A549 treated with AZD2906 at 1 μM for 4 hours (cell line): Measurements from ENCODE around the gene REXO2. TPM values are rescaled to one million over a fixed set of nuclear protein-coding genes. Genes with fewer than 3 reads are reported as not detected.

Source experiments
- total RNA-seq: library from RNA; stranded (reverse); fragments of 200-300 nt; extraction: Qiagen RNA extraction; gene quantifications from 5 replicates; pipeline ENCODE4 v1.2.3, GENCODE V29; 2022

Gene REXO2
- total RNA-seq = 99.7 to 108 TPM (median 100 TPM) in 5 replicates

DNA sequence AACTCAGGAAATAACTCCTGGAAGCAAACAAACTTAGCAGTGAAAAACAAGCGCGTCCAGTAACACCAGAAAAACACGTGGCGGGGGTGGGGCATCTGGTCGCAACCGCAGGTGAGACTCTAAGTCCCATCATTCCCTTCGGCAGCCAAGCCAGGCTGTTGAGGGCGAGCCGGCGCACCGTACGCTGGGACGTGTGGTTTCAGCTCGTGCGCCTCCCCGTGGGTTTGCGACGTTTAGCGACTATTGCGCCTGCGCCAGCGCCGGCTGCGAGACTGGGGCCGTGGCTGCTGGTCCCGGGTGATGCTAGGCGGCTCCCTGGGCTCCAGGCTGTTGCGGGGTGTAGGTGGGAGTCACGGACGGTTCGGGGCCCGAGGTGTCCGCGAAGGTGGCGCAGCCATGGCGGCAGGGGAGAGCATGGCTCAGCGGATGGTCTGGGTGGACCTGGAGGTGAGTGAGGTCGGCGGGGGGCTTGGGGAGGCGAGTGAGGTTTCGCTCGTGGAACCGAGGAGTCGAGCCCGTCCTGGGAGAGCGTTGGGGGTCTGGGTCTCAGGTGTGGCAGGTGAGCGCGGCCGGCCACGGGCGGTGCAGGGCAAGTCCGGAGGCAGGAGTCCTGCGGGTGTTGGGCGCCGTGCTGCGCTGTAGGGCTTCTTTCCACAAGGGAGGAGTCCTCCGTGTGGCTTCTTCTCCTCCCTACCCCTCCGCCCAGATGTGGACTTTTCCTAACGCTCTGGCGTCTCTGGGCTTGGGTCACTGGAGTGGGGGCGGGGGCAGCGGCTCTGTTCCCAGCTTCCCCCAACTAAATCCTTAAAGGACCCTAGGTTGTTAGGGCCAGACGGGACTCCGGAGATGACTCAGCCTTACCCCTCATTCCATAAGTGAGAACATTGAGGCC lies at the start of gene REXO2:
Gene REXO2, plus strand, starts transcription at position 239 of the 892 bp plus-strand sequence. Its CDS starts 62 bp downstream, at position 301.

DNA sequence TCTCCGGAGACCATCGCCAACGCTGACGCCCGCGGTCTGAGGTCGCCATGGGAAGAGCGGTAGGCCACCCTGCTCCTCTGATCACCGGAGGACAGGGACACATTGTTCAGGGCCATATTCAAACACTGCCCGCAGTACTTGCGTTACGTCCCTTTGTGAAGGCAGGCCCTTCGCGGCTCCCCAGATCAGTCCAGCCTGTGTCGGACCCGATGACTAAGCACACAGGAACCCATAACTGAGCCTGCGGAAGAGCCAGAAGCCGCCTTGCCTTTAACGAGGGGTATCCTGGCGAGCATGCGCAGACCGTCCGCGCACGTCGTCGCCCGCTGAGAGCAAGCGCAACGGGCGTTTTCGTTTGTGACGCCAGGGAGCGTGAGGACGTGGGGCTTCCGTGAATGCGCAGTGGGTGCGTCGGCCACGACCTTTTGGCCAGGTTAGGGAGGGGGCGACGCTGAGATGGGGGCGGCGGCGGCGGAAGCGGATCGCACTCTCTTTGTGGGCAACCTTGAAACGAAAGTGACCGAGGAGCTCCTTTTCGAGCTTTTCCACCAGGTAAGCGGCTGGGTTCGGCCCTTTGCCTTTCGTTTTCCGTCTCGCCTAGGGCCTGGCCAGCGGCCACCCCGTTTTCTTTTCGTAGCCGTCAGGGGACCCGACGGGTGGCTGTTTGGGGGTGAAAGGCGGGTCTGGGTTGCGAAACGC lies 38.9 kb upstream of the REXO2 start, which contains the start of the genes C11orf71 and RBM7:
Gene C11orf71, minus strand, starts transcription at position 296 of the 699 bp plus-strand sequence. Its CDS starts 180 bp downstream, at position 116.
Gene RBM7, plus strand, starts transcription at position 451 of the 699 bp plus-strand sequence. Its CDS starts 6 bp downstream, at position 457.

Other genes starting within 250 kb of the REXO2 start
- 296 to 388 TPM (median 380 TPM) in 5 replicates for gene NNMT, start 143.1 kb upstream of the REXO2 start, total RNA-seq
- 3.6 to 4.9 TPM (median 4.1 TPM) in 5 replicates for gene C11orf71, start 39.0 kb upstream of the REXO2 start, total RNA-seq
- gene RBM7, start 38.8 kb upstream of the REXO2 start, total RNA-seq = 21.0 to 31.4 TPM (median 23.8 TPM) in 5 replicates
- not detected in 5 replicates for gene NXPE1, start 120.4 kb downstream of the REXO2 start, total RNA-seq
- gene NXPE4, start 156.3 kb downstream of the REXO2 start, total RNA-seq = not detected in 5 replicates
- 0.03 TPM in 1 of 5 replicates, not detected in the others for gene NXPE2, start 239.1 kb downstream of the REXO2 start, total RNA-seq